Adipocyte (in vitro differentiated cells): ENCODE measurements around the gene ALDH6A1.

ENCODE experiments used
- DNase-seq: peaks from one replicate; pipeline ENCODE4 v3.0.0-alpha.2; 2015; ENCODE audit warnings: low read depth
- H3K27me3 ChIP-seq: replicated peaks from 2 replicates; pipeline ENCODE4 v1.7.0; 2013; ENCODE audit warnings: mild to moderate bottlenecking, low read length, moderate library complexity; ENCODE audit not compliant: control insufficient read depth, insufficient read depth
- H3K36me3 ChIP-seq: 2 replicates; pipeline ENCODE4 v1.7.0; 2013; ENCODE audit warnings: low read length, mild to moderate bottlenecking, moderate library complexity; ENCODE audit not compliant: control insufficient read depth, insufficient read depth, severe bottlenecking
- H3K4me1 ChIP-seq: 2 replicates; pipeline ENCODE4 v1.7.0; 2013; ENCODE audit warnings: mild to moderate bottlenecking, low read length, moderate library complexity; ENCODE audit not compliant: control insufficient read depth, insufficient read depth
- H3K4me3 ChIP-seq: 2 replicates; pipeline ENCODE4 v1.7.0; 2013; ENCODE audit warnings: mild to moderate bottlenecking, low read length, moderate library complexity
- H3K9ac ChIP-seq: 2 replicates; pipeline ENCODE4 v1.7.0; 2013; ENCODE audit warnings: mild to moderate bottlenecking, low read length, moderate library complexity
- H3K9me3 ChIP-seq: 2 replicates; pipeline ENCODE4 v1.7.0; 2013; ENCODE audit warnings: mild to moderate bottlenecking, low read length, moderate library complexity; ENCODE audit not compliant: control insufficient read depth

Gene ALDH6A1

DNA sequence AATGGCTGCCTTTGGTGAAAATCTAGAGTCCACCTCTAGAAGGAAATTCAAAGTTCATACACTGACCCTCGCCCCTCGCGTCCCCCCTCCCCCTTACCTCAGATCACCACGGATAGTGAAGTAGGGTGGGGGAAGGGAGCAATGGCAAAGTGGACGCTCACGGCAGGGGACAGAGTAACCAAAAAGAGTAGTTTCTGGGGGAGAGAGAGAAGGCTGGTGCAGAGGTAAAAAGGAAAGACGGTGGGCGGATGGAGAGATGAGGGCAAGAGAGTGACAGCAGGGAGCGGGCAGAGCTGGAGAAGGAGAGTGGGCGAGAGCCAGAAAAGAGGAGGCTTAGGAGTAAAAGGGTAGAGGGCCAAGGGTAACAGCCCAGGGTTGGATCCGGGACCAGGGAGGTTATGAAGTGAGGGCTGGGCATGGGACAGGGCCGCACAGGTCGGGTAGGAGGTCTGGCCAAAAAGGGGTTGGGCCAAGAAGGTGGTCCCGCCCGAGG, 423 bp downstream of the ALDH6A1 start:
- Histone ChIP-seq H3K27me3 (no peaks in the 10 kb centered on the region), H3K4me1 (peaks cover 22% of the 10 kb centered on the region), H3K4me3 (peak overlapping the region; percentile 94), H3K9ac (peak overlapping the region; percentile 89), H3K9me3 (no peaks in the 10 kb centered on the region), H3K36me3 (no peaks in the 10 kb centered on the region)
- no peak for DNase-seq

GRCh38 chr14:74083161-74083560, 1.1 kb downstream of the ALDH6A1 start:
- H3K9me3 ChIP-seq, result no peaks in the 10 kb centered on the region
- peaks cover 22% of the 10 kb centered on the region for H3K4me1 ChIP-seq
- H3K36me3 ChIP-seq, result no peaks in the 10 kb centered on the region
- no peak overlapping the region for H3K9ac ChIP-seq
- H3K27me3 ChIP-seq, result no peaks in the 10 kb centered on the region
- no peak for DNase-seq
- H3K4me3 ChIP-seq, result peak overlapping the region; percentile 94

DNA sequence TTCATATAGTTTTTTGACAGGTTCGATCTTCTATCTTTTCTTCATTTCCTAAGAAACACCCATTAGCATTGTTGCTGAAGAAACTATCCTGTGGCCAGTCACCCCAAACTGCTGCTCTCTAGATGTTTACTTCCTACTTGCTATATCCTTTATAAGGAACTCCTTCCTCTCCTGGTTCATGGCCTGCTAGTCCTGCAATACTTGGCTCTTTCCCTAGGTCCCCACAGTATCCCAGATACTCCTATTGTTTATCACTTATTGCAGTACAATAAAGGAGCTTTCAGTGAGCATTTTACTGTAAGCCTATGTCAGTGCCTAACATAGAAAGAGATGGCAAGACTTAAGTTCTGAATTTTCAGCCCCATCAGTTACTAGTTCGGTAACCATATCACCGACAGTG, 2.8 kb downstream of the ALDH6A1 start:
- Histone ChIP-seq H3K27me3 (no peaks in the 10 kb centered on the region), H3K4me3 (no peak overlapping the region), H3K4me1 (peaks cover 22% of the 10 kb centered on the region), H3K36me3 (no peaks in the 10 kb centered on the region), H3K9me3 (no peaks in the 10 kb centered on the region), H3K9ac (no peak overlapping the region)
- DNase-seq, result no peak

- no peak overlapping the region for H3K9ac ChIP-seq
- H3K9me3 ChIP-seq, result no peaks in the 10 kb centered on the region
- H3K4me1 ChIP-seq, result peaks cover 21% of the 10 kb centered on the region
- H3K4me3 ChIP-seq, result no peak overlapping the region
- H3K36me3 ChIP-seq, result no peaks in the 10 kb centered on the region
- DNase-seq, result no peak
- H3K27me3 ChIP-seq, result no peaks in the 10 kb centered on the region
Observed at GRCh38 chr14:74080820-74081460, 3.3 kb downstream of the ALDH6A1 start.

GRCh38 chr14:74077401-74077800, 6.9 kb downstream of the ALDH6A1 start:
- no peaks in the 10 kb centered on the region for H3K9me3 ChIP-seq
- H3K27me3 ChIP-seq, result no peaks in the 10 kb centered on the region
- no peak overlapping the region for H3K9ac ChIP-seq
- H3K36me3 ChIP-seq, result peaks cover 3% of the 10 kb centered on the region
- DNase-seq, result no peak
- no peak overlapping the region for H3K4me3 ChIP-seq
- H3K4me1 ChIP-seq, result no peaks in the 10 kb centered on the region

DNA sequence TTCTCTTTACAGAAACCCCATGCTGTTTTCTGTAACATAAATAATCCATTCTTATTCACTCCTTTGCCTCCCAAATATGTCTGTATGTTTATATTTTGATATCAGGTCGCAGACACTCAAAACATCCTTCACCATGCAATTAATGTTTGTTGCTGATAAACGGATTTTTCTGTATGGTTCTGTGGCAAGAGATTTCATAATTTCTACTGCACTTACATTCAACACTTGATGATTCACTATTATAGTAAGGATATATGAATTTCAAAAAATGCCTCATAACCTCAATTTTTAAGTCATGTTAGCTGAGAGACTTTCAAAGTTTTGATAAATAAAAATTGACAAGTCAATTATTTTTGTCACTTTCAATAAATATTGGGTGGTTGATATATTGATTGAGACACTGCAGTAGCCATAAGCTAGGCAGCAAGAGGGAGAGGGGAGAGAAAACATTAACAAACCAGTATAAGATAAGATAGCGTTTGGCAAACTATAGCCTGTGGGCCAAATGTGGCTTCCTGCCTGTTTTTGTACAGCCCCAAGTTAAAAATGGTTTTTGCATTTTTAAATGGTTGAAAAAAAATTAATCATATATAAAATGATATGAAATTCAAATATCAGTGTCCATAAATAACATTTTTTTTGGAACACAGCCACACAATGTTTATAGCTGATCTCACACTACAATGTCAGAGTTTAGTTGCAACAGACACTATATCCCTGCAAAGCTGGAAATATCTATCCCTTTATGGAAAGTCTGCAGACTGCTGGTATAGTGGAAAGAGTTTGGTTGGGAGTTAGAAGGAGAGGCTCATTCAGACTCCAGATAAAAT, 18.3 kb downstream of the ALDH6A1 start:
- Histone ChIP-seq H3K4me1 (peaks cover 15% of the 10 kb centered on the region), H3K36me3 (peaks cover 20% of the 10 kb centered on the region), H3K9me3 (no peaks in the 10 kb centered on the region), H3K9ac (no peak overlapping the region), H3K27me3 (no peaks in the 10 kb centered on the region), H3K4me3 (no peak overlapping the region)
- peak; percentile 34 for DNase-seq

DNA sequence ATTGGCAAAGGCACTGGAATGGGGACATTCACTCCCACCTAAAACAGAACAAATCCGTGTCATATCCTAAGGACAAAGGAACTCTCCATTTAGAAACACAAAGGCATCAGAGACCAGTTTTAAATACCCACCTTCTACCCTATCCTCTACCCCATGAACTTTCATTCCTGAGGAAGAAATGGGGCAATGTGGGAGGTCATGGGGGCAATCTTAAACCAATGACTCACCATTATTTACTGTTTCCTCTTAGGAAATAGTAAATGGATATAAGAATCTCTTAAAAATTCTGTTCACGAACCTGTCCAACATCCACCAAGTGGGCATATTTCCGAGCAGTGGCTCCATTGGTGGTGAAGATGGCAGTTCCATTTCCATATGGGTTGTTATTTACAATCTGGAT, 19.4 kb downstream of the ALDH6A1 start:
- DNase-seq, result no peak
- peaks cover 24% of the 10 kb centered on the region for H3K36me3 ChIP-seq
- no peak overlapping the region for H3K9ac ChIP-seq
- H3K4me3 ChIP-seq, result no peak overlapping the region
- peaks cover 15% of the 10 kb centered on the region for H3K4me1 ChIP-seq
- no peaks in the 10 kb centered on the region for H3K9me3 ChIP-seq
- no peaks in the 10 kb centered on the region for H3K27me3 ChIP-seq

DNA sequence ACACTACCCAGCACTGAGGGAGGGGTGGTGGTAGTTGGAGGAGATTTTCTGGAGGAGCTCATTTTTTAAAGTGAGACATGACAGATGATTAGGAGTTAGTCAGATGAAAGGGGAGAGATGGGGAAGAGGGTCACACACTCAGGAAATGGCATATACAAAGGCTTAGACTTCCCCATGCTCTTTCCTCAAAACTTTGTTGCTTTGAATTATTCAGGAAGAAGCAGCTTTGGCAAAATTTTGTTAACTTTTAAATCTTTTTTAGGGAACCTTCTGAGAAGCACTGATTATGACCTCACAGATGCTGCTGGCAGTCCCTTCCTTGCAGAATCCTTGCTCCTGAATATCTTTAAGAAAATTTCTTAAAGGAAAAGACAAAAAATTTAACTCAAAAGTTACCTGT, 19.8 kb downstream of the ALDH6A1 start:
- Histone ChIP-seq H3K36me3 (peaks cover 28% of the 10 kb centered on the region), H3K4me3 (no peak overlapping the region), H3K9ac (no peak overlapping the region), H3K27me3 (no peaks in the 10 kb centered on the region), H3K9me3 (no peaks in the 10 kb centered on the region), H3K4me1 (peaks cover 15% of the 10 kb centered on the region)
- no peak for DNase-seq

GRCh38 chr14:74062809-74063150, 21.5 kb downstream of the ALDH6A1 start:
- no peaks in the 10 kb centered on the region for H3K9me3 ChIP-seq
- H3K4me1 ChIP-seq, result peaks cover 15% of the 10 kb centered on the region
- H3K9ac ChIP-seq, result no peak overlapping the region
- no peak overlapping the region for H3K4me3 ChIP-seq
- no peak for DNase-seq
- H3K27me3 ChIP-seq, result no peaks in the 10 kb centered on the region
- peaks cover 33% of the 10 kb centered on the region for H3K36me3 ChIP-seq

GRCh38 chr14:74049876-74050495, 34.3 kb downstream of the ALDH6A1 start:
- Histone ChIP-seq H3K36me3 (peaks cover 4% of the 10 kb centered on the region), H3K4me1 (peaks cover 4% of the 10 kb centered on the region), H3K9me3 (no peaks in the 10 kb centered on the region), H3K9ac (no peak overlapping the region), H3K27me3 (no peaks in the 10 kb centered on the region), H3K4me3 (no peak overlapping the region)
- DNase-seq, result peak; percentile 52

DNA sequence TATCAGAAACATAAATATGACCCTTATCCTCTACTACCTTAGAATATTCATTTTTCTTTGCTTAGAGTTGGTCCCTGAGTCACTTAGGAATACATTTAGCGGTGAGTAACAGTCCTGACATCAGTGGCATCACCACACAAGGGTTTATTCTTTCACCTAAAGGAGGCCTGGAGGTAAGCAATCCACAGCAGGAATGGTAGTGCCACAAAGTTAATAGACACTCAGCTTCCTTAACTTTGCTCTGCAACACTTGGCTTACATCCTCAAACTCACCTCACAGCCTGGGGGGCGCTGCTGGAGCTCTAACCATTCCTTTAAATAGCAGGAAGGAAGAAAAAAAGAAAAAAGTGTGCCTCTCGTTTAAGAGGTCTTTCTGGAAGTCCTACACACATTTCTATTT, 36.0 kb downstream of the ALDH6A1 start:
- Histone ChIP-seq H3K4me1 (peaks cover 4% of the 10 kb centered on the region), H3K9me3 (no peaks in the 10 kb centered on the region), H3K9ac (no peak overlapping the region), H3K27me3 (no peaks in the 10 kb centered on the region), H3K4me3 (no peak overlapping the region), H3K36me3 (peaks cover 4% of the 10 kb centered on the region)
- DNase-seq, result no peak
